Measurements from ENCODE around the gene MAL. TPM values are rescaled to one million over a fixed set of nuclear protein-coding genes. Genes with fewer than 3 reads are reported as not detected.

The MAL gene
- total RNA-seq, 1 donor from 2014 or later, result 0.28 TPM

- no peak for DNase-seq (ENCODE audit: low spot score)
- ATAC-seq, result no peak
Measured at GRCh38 chr2:95015261-95015912, 10.1 kb upstream of the MAL start.

- ATAC-seq (no peak), DNase-seq (ENCODE audit: low spot score) (no peak)
Measured at GRCh38 chr2:95016616-95017015, 8.9 kb upstream of the MAL start.

DNA sequence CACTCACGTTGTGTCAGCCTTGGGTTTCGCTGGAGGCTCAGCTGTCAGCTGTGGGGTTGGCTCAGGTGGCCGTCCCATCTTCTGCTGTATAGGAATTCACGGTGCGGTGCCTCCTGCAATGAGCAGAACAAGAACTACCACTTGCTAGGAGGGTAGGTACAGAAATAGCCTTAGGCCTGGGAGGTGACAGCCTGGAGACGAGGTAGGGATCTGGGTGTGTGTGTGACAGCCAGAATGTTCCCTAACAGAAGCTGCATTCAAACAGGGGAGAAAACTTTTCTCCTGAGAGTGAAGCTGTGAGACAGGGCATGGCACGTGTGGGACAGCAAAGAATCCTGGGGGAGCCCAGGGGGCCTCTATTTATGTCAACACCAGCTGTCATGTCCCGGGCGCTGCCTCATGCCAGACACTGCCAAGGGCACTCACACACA, 8.4 kb upstream of the MAL start:
- DNase-seq (ENCODE audit: low spot score), result no peak
- no peak for ATAC-seq

- no peak for ATAC-seq
- no peak for DNase-seq (ENCODE audit: low spot score)
Measured at GRCh38 chr2:95017836-95018235, 7.7 kb upstream of the MAL start.

GRCh38 chr2:95018301-95018700, 7.2 kb upstream of the MAL start:
- DNase-seq (ENCODE audit: low spot score), result no peak
- ATAC-seq, result no peak

- DNase-seq (ENCODE audit: low spot score) (no peak), ATAC-seq (no peak)
Measured at GRCh38 chr2:95018861-95019550, 6.5 kb upstream of the MAL start.

DNA sequence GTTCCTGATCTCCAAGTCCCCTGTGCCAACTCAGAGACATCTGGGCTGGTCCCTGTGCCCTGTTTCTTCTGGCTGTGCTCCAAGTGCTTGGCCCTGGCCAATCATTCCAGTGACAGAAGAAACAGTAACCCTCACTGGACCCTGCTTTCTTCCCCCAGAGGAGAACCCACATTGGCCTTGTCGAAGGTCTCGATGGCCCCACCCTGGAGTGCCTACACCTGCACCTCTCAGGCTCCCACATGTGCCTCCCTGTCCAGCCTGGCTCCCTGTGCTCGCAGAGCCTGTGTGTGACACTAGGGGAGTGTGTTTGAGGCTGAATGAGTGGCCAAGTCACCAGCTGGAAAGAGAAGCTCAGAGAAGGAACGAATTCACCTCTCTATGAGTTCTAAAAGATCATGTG, 5.9 kb upstream of the MAL start:
- ATAC-seq, result no peak
- no peak for DNase-seq (ENCODE audit: low spot score)

DNA sequence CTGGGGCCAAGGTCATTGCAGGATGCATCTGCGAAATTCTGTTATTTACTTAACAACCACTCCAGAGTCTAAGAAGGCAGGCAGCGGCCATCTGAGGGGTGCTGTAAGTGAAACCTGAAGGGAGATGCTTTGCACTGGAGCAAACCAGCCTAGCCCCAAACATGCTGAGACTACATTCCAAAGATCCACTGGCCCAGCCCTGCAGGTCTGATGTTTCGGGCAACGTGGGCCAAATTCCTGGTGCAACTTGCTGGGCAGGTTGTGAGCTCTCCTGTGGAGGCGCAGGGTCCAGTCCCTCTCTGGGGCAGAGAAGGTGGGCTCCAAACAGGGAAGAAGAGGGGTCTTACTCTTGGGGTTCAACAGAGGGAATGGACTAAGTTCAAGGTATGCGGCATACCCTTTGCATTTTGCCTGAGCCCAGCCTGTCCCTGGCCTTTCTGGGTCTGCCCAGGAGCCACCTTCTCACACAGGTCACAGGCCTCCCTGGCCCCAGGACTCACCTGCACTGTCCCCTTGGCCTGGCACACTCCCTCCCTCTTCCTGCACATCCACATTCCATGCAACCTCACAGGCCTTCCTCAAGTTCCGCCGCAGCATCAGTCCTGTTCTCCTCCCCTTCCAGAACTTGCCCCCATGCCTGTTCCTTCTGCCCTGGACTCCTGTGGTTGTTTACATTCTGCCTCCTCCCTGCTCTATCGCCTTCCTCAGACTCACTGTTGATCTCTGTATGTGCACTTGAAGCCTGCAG, 5.1 kb upstream of the MAL start:
- DNase-seq (ENCODE audit: low spot score), result no peak
- no peak for ATAC-seq

DNA sequence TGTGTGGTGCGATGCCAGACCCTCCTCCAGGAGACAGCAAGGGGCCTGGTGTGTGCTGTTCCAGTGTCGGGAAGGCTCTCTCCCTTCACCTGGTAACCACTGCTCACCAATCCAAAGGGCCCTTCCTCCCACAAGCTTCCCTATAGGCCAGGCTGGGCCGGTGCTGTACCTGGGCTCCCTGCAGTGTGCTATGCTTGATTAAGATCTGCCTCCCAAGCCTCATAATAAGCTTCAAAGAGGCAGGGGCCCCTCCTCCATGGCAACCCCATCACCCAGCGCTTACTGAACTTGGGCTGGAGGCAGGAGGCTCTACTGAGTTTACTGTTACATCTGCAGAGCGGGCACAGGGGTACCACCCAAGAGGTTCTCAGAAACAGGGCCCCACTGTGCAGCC, 4.5 kb upstream of the MAL start:
- ATAC-seq, result no peak
- DNase-seq (ENCODE audit: low spot score), result no peak

DNA sequence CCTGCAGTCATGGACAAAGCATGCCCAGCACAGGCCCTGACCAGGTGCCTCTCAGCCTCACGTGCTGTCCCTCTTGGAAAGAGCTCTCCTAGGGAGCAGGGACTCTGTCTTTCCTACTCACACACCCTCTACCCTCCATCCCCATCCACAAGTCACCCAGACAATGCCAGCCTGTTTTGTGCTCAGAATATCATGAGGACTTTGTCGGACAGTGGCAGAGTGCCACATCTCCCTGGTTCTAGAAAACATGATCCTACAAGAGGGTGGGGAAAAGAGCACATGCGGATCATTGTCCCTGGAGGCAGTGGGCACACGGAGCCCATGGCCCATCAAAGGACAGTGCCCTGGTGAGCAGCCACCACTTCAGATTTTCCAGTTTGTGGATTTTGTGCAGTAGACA, 3.7 kb upstream of the MAL start:
- DNase-seq (ENCODE audit: low spot score) (no peak), ATAC-seq (no peak)

- ATAC-seq, result peak; percentile 93
- DNase-seq (ENCODE audit: low spot score), result peak; percentile 66
Measured at GRCh38 chr2:95022309-95023221, 2.9 kb upstream of the MAL start.

DNA sequence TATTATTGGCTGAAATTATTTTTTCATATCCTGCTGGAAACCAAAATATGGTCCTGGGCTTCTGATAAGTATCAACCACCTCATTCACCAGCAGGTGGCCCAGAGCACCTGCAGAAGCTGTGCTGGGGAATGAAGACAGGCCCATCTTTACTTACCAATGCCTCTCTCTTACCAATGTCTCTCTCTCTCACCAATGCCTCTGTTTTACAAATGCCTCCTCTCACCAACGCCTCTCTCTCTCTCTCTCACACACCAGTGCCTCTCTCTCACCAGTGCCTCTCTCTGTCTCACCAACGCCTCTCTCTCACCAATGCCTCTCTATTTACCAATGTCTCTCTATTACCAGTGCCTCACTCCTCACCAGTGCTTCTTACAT, 2.3 kb upstream of the MAL start:
- DNase-seq (ENCODE audit: low spot score) (no peak), ATAC-seq (no peak)

DNA sequence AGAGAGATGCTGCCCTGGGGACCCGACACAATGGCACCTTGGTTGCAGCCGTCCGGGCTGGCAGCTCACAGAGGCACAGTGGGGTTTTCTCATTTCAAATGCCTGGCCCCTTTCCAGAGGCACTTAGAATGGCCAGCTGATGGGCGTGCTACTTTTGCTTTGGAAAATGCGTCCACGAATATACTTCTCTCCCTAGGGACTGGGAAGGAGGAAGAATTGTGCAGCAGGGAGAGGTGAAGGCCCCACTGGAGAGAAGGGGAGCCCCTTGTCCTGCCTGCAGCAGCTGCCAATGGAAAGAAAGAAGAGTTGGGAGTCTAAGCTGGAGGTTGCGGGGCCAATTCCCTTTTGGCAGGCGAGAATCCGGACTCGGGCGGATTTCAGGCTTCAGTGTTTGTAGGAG, 1.1 kb upstream of the MAL start:
- no peak for DNase-seq (ENCODE audit: low spot score)
- ATAC-seq, result no peak

- DNase-seq (ENCODE audit: low spot score) (no peak), ATAC-seq (no peak)
Measured at GRCh38 chr2:95024960-95025405, 525 bp upstream of the MAL start.

GRCh38 chr2:95026471-95027368, 1.2 kb downstream of the MAL start:
- DNase-seq (ENCODE audit: low spot score) (no peak), ATAC-seq (no peak)

DNA sequence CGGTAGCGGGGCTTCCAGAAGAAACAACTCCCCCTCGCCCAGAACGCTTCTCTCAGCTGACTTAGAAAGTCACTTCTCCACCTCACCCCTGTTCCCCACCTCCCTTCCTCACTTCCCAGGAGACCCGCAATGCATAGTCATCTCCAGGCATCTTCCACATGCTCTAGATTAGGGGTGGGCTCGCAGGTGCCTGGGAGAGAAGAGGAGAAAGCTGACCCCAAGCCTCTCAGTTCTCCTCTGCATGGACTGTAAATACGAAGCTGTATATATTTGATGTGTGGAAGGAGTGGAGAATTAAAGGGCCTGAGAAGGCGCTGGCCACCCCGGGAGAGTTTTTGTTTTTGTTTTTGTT, 1.8 kb downstream of the MAL start:
- DNase-seq (ENCODE audit: low spot score) (no peak), ATAC-seq (no peak)

GRCh38 chr2:95029898-95030341, 4.4 kb downstream of the MAL start:
- DNase-seq (ENCODE audit: low spot score) (no peak), ATAC-seq (no peak)

DNA sequence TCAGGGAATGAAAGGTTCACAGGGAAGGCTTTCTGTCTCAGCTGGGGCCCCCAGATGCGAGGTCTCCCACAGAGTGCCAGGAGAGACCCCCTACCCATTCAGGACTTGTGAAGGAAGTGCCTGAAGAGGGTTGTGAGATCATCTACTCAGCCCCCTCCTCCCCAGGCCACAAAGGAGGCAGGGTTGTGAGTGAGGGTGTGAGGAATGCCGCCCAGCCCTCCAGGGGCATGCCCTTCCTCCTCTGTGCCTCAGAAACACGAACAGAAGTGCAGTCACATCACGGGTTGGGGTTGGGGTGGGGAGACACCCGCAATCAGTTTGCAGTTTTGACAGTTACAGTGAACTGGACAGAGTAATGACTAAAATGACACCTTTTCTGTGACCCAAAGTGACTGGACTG, 5.0 kb downstream of the MAL start:
- ATAC-seq (no peak), DNase-seq (ENCODE audit: low spot score) (no peak)

DNA sequence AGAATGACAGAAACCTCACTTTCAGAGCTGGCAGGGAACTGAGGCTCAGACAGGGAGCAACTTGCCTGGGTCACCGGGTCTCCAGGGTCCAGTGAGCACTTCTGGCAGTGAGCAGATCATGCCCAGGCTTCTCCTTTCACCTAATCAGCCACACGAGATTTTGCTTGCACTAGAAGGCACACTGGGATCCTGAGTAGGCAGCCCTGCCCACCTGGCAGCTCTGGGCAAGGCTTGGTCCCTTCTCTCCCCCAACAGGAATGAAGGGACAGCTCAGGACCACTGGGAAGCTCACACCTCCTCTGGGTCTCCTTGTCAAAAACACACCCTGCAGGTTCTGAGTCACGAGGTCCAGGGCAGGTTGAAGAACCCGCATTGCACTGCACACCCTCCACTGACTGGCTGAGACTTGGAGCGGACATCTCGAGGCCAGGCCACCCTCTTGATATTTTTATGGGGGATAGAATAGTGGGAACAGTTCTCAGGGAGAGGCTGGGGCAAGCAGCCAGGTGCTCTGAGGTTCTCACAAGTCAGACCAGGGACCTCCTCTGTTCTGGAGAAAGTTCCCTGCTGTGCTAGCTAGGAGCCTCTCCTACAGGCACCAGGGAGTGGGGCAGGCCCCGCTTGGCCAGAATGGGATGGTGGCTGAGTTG, 5.7 kb downstream of the MAL start:
- no peak for ATAC-seq
- DNase-seq (ENCODE audit: low spot score), result no peak

- ATAC-seq (no peak), DNase-seq (ENCODE audit: low spot score) (no peak)
Measured at GRCh38 chr2:95031726-95032116, 6.2 kb downstream of the MAL start.

All from left lobe of liver (tissue), 2 donors.